Adrenal gland (tissue), 12 donors: ENCODE data around the gene CEBPZ. TPM values are rescaled to one million over a fixed set of nuclear protein-coding genes. Genes with fewer than 3 reads are reported as not detected.

ENCODE experiments used
- DNase-seq, 7 donors: peaks; one replicate each; pipeline ENCODE4 v3.0.0-alpha.2; 2019 to 2020
- H3K27ac ChIP-seq, 5 donors: fragments of 200-600 bp; sonication (generic) in 4 of 5; 1 replicate in 3 of 5; 2 replicates in 2 of 5; pipeline versions ENCODE4 v1.5.1 to v1.8.0; 2016 to 2020; ENCODE audit warnings: mild to moderate bottlenecking in 1 of 5
- H3K27me3 ChIP-seq: fragments of 200-600 bp; 2 replicates; pipeline ENCODE4 v1.8.0; 2021
- H3K36me3 ChIP-seq, 2 donors: fragments of 200-600 bp; replicated peaks in 1 of 2; 1 replicate in 1 of 2; 2 replicates in 1 of 2; pipeline versions ENCODE4 v1.5.1 to v1.8.0; 2018 to 2022
- H3K4me1 ChIP-seq, 2 donors: fragments of 200-600 bp; replicated peaks in 1 of 2; 1 replicate in 1 of 2; 2 replicates in 1 of 2; pipeline versions ENCODE4 v1.5.1 to v1.8.0; 2018 to 2021
- H3K4me3 ChIP-seq, 4 donors: fragments of 200-600 bp; sonication (generic) in 3 of 4; one replicate each; pipeline ENCODE4 v1.5.1; 2016 to 2018
- H3K9me3 ChIP-seq, 3 donors: fragments of 200-600 bp; sonication (generic) in 1 of 3; replicated peaks in 1 of 3; 1 replicate in 2 of 3; 2 replicates in 1 of 3; pipeline versions ENCODE4 v1.5.1 to v1.8.0; 2016 to 2021
- POLR2A ChIP-seq, 2 donors: fragments of 450-650 bp; IDR thresholded peaks; one replicate each; pipeline ENCODE4 v1.6.1; 2017; ENCODE audit warnings: antibody characterized with exemption in 2 of 2, mild to moderate bottlenecking in 2 of 2, moderate library complexity in 1 of 2
- whole genome bisulfite sequencing, 4 donors: extraction: QIAGEN DNeasy Blood & Tissue Kit in 2 of 4; methylation state at CpG; one replicate each; pipeline versions ENCODE4 v1.1.5 to v1.1.7; 2013 to 2017; 5-methylcytosine and 5-hydroxymethylcytosine counted together
- intact Hi-C, 2 donors: fragments of 100-400 bp; cut with DNase I; formaldehyde crosslinking; loops; one replicate each; pipeline versions ENCODE4 v1.14.1 to v1.15.0; 2022 to 2023
- polyA plus RNA-seq, 3 donors: library from polyadenylated mRNA; stranded (reverse); fragments of 200-250 nt in 2 of 3; fragments of 350-450 nt in 1 of 3; fragmentation: Illumina TruSeq in 1 of 3; extraction: RNeasy Lipid Tissue Mini Kit (QIAGEN cat#74804) in 1 of 3; gene quantifications; one replicate each; pipeline ENCODE4 v1.2.3, GENCODE V29; 2013 to 2014
- total RNA-seq, 9 donors: library from RNA; depleted of rRNA in 4 of 9; stranded (reverse); fragments of >200 nt in 4 of 9; fragments of 120-200 nt in 1 of 9; fragmentation: NEBNext Ultra II Directional in 1 of 9; extraction: Animal tissue kit (Norgen Biotek cat#: 25700) in 1 of 9; gene quantifications; one replicate each; pipeline versions ENCODE4 v1.1.0 to v1.2.4, GENCODE V29; 2013 to 2023
- TF ChIP-seq, protein P1 (sequence below), 6 experiments: fragments of 450-650 bp in 4 of 6; fragments of 200-600 bp in 2 of 6; sonication (generic) in 1 of 6; IDR thresholded peaks; 1 replicate in 5 of 6; 2 replicates in 1 of 6; pipeline versions ENCODE4 v1.5.1 to v1.8.0; 2016 to 2021; ENCODE audit warnings: antibody characterized with exemption in 6 of 6, mild to moderate bottlenecking in 2 of 6, moderate library complexity in 1 of 6
- donor health status: healthy with polysubstance abuse.
- donor health status: Bipolar disorder and iron deficiency.
- donor health status: DM: yes; HTN: yes; CAD: no.
- donor health status: DM: no; HTN: no; CAD: no.
- donor health status: DM: no; HTN: no; CAD: no.
- donor health status: DM: yes; HTN: yes; CAD: no.

CEBPZ gene
- total and polyA plus RNA-seq, 12 donors, result 27.2 to 111 (median 66.7) TPM

GRCh38 chr2:37181726-37182684 is 49.4 kb downstream of the CEBPZ start:
- Histone ChIP-seq H3K9me3 (no peaks in the 10 kb centered on the region), H3K27me3 (no peaks in the 10 kb centered on the region), H3K27ac (no peak overlapping the region), H3K4me3 (no peak overlapping the region), H3K4me1 (no peaks in the 10 kb centered on the region), H3K36me3 (no peaks in the 10 kb centered on the region)
- 77 to 85% (median 79%) methylated on average over 17 of the region's 17 CpGs for WGBS, 4 donors
- TF ChIP-seq, protein P1, sequence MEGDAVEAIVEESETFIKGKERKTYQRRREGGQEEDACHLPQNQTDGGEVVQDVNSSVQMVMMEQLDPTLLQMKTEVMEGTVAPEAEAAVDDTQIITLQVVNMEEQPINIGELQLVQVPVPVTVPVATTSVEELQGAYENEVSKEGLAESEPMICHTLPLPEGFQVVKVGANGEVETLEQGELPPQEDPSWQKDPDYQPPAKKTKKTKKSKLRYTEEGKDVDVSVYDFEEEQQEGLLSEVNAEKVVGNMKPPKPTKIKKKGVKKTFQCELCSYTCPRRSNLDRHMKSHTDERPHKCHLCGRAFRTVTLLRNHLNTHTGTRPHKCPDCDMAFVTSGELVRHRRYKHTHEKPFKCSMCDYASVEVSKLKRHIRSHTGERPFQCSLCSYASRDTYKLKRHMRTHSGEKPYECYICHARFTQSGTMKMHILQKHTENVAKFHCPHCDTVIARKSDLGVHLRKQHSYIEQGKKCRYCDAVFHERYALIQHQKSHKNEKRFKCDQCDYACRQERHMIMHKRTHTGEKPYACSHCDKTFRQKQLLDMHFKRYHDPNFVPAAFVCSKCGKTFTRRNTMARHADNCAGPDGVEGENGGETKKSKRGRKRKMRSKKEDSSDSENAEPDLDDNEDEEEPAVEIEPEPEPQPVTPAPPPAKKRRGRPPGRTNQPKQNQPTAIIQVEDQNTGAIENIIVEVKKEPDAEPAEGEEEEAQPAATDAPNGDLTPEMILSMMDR (IDR thresholded peaks at IDR 0.05), result no peak
- no peak for TF ChIP-seq POLR2A (IDR thresholded peaks at IDR 0.05)
- DNase-seq, result no peak
- intact Hi-C loops, result no loop called here

DNA sequence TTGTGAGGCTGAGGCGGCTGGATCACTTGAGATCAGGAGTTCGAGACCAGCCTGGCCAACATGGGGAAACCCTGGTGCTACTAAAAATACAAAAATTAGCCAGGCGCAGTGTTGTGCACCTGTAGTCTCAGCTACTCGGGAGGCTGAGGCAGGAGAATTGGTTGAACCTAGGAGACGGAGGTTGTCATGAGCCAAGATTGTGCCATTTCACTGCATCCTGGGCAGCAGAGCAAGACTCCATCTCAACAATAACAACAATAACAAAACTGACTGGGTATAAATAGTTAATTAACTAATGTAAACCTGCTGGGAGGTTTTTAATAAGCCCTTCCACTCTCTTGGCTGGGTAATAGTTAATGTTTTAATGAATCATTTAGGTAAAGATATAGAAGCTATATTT is 50.8 kb downstream of the CEBPZ start:
- no peaks in the 10 kb centered on the region for H3K27me3 ChIP-seq
- H3K9me3 ChIP-seq, result no peaks in the 10 kb centered on the region
- H3K4me3 ChIP-seq, result no peak overlapping the region
- H3K27ac ChIP-seq, result no peak overlapping the region
- H3K36me3 ChIP-seq, result no peaks in the 10 kb centered on the region
- no peak for DNase-seq
- TF ChIP-seq, protein P1 (IDR thresholded peaks at IDR 0.05), result no peak
- TF ChIP-seq POLR2A (IDR thresholded peaks at IDR 0.05), result no peak
- intact Hi-C loops, result no loop called here
- WGBS, 4 donors, result 88 to 94% (median 92%) methylated on average over 5 of the region's 5 CpGs
- no peaks in the 10 kb centered on the region for H3K4me1 ChIP-seq

DNA sequence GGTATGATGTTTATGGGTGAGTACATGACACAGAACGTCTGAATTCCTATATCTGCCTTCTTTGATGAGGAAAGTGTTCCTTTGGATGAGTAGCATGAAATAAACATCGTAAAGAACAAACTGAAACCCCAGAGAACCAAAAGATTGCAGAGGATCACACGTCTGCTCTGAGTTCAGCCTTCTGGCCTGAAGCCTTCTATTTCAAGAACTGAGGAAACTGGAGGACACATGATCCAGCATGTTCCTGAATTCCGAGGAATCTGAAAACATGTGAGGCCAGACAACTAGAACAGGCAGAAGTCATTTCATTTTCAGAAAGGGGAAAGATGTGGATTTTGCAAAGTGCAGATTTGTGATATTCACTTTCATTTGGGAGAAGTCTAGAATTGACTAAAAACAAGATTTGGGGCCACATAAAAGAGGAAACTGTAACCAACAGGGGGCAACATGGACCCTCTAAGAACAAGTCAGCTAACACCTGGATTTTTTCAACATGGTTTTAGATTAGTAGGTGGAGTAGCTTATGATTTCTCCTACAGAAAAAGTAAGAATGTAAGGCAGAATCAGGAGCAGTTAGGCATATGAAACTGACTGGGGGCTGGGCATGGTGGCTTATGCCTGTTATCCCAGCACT is 51.3 kb downstream of the CEBPZ start:
- H3K27me3 ChIP-seq, result no peaks in the 10 kb centered on the region
- no peaks in the 10 kb centered on the region for H3K4me1 ChIP-seq
- WGBS, 4 donors, result 54 to 69% (median 63%) methylated on average over 4 of the region's 4 CpGs
- H3K9me3 ChIP-seq, result no peaks in the 10 kb centered on the region
- intact Hi-C loops, result no loop called here
- H3K36me3 ChIP-seq, result no peaks in the 10 kb centered on the region
- no peak for DNase-seq
- TF ChIP-seq, protein P1 (IDR thresholded peaks at IDR 0.05), result no peak
- TF ChIP-seq POLR2A (IDR thresholded peaks at IDR 0.05), result no peak
- no peak overlapping the region for H3K4me3 ChIP-seq
- no peak overlapping the region for H3K27ac ChIP-seq

- no peak for DNase-seq
- no peak overlapping the region for H3K4me3 ChIP-seq
- no peaks in the 10 kb centered on the region for H3K9me3 ChIP-seq
- H3K4me1 ChIP-seq, result no peaks in the 10 kb centered on the region
- 73 to 86% (median 77%) methylated on average over 1 of the region's 1 CpG for WGBS, 4 donors
- no peaks in the 10 kb centered on the region for H3K27me3 ChIP-seq
- TF ChIP-seq POLR2A (IDR thresholded peaks at IDR 0.05), result no peak
- TF ChIP-seq, protein P1 (IDR thresholded peaks at IDR 0.05), result no peak
- intact Hi-C loops, result no loop called here
- no peak overlapping the region for H3K27ac ChIP-seq
- no peaks in the 10 kb centered on the region for H3K36me3 ChIP-seq
Measured at GRCh38 chr2:37173741-37174140, 57.7 kb downstream of the CEBPZ start.
